ENCODE results near the gene MAPK8.

DNA sequence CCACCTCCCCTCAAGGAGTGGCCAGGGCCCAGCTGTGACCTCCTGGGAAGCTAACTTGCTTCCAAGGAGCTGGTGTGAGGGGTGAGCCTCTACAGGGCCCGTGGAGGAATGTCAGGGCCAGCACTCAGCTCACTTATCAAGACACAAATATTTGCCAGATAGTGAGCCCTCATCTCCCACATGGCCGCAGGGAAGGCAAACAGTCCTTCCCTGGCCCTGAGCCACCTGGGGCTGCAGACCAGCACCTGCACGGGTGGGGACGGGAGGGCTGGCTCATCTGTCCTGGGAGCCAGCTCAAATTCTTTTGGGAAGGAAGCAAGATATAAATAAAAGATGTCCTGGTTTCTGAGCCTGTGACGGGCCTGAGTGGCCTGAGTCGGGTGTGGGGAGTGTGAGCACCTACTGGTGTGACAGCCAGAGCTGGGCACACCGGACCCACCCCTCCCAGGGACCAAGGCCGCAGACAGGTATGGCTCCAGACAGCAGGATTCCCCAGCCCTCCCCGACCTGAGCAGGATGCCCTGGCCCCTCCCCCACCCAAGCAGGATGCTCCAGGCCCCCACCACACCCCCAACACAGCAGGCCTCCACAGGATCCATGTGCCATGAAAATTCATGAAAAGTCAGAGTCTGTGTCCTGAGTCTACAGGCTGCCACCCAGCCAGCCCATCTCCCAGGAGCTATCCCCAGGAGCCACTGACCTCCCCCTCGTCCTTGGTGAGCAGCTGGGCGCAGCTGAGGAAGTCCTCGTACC, 148.0 kb downstream of the MAPK8 start:
- TF ChIP-seq POLR2AphosphoS5 (IDR thresholded peaks at IDR 0.05): no peak
- TF ChIP-seq, protein P1, sequence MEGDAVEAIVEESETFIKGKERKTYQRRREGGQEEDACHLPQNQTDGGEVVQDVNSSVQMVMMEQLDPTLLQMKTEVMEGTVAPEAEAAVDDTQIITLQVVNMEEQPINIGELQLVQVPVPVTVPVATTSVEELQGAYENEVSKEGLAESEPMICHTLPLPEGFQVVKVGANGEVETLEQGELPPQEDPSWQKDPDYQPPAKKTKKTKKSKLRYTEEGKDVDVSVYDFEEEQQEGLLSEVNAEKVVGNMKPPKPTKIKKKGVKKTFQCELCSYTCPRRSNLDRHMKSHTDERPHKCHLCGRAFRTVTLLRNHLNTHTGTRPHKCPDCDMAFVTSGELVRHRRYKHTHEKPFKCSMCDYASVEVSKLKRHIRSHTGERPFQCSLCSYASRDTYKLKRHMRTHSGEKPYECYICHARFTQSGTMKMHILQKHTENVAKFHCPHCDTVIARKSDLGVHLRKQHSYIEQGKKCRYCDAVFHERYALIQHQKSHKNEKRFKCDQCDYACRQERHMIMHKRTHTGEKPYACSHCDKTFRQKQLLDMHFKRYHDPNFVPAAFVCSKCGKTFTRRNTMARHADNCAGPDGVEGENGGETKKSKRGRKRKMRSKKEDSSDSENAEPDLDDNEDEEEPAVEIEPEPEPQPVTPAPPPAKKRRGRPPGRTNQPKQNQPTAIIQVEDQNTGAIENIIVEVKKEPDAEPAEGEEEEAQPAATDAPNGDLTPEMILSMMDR (IDR thresholded peaks at IDR 0.05): no peak
- TF ChIP-seq POLR2A (IDR thresholded peaks at IDR 0.05): no peak

Data from suprapubic skin (tissue), 4 donors.